Measurements from ENCODE around the gene IGF2. TPM values are rescaled to one million over a fixed set of nuclear protein-coding genes. Genes with fewer than 3 reads are reported as not detected.

The IGF2 gene
- total RNA-seq, 1 experiment from 2014 or later = 14.5 TPM

GRCh38 chr11:2096919-2097301 is 42.3 kb downstream of the IGF2 start:
- no peak overlapping the region; the same call in 1 of the 2 replicates for H3K27ac ChIP-seq (ENCODE audit: low read length)
- POLR2A ChIA-PET = no interaction called here
- intact Hi-C loops (cut with micrococcal nuclease; ENCODE audit: unreplicated experiment) = no loop called here
- H3K9me3 ChIP-seq (ENCODE audit: control insufficient read depth, insufficient read depth, low read depth, low read length) = no peaks in the 10 kb centered on the region
- no peaks in the 10 kb centered on the region for H3K36me3 ChIP-seq (ENCODE audit: control insufficient read depth, insufficient read depth, low read length)
- H3K4me3 ChIP-seq (ENCODE audit: low read depth in 2 of 2, low read length in 2 of 2) = no peak overlapping the region
- no peak for ATAC-seq
- no TSS peak for BruUV-seq (replicated peaks)
- DNase-seq (ENCODE audit: low read depth, low spot score) = no peak
- no peak for TF ChIP-seq REST (IDR thresholded peaks at IDR 0.05; ENCODE audit: insufficient read depth in 1 of 2, low read depth in 2 of 2, low read length in 1 of 2)
- TF ChIP-seq, protein P1, sequence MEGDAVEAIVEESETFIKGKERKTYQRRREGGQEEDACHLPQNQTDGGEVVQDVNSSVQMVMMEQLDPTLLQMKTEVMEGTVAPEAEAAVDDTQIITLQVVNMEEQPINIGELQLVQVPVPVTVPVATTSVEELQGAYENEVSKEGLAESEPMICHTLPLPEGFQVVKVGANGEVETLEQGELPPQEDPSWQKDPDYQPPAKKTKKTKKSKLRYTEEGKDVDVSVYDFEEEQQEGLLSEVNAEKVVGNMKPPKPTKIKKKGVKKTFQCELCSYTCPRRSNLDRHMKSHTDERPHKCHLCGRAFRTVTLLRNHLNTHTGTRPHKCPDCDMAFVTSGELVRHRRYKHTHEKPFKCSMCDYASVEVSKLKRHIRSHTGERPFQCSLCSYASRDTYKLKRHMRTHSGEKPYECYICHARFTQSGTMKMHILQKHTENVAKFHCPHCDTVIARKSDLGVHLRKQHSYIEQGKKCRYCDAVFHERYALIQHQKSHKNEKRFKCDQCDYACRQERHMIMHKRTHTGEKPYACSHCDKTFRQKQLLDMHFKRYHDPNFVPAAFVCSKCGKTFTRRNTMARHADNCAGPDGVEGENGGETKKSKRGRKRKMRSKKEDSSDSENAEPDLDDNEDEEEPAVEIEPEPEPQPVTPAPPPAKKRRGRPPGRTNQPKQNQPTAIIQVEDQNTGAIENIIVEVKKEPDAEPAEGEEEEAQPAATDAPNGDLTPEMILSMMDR (IDR thresholded peaks at IDR 0.05) = no peak
- no peak for TF ChIP-seq SIN3A (IDR thresholded peaks at IDR 0.05; ENCODE audit: borderline replicate concordance, insufficient read depth, low read depth, low read length)
- no peak for TF ChIP-seq POLR2AphosphoS5 (IDR thresholded peaks at IDR 0.05; ENCODE audit: low read depth, low read length)
- no peak for TF ChIP-seq TCF7L2 (IDR thresholded peaks at IDR 0.05; ENCODE audit: low read depth, low read length)
- CTCF ChIA-PET = interaction anchor here (1.6 kb wide), 1 partner anchor 54 kb away, joined by 3 read pairs; no protein-coding TSS in a partner anchor
- H3K4me1 ChIP-seq (ENCODE audit: control insufficient read depth, insufficient read depth, low read length) = peaks cover 8% of the 10 kb centered on the region
- in situ Hi-C loops (cut with HindIII; ENCODE audit: low pct_unique_long_range_greater_than_20kb, low sequenced_read_pairs) = loop anchor here (10.0 kb wide), 1 partner anchor 48 kb away; no protein-coding TSS in a partner anchor
- H3K27me3 ChIP-seq (ENCODE audit: control insufficient read depth, insufficient read depth, low read length) = no peaks in the 10 kb centered on the region

DNA sequence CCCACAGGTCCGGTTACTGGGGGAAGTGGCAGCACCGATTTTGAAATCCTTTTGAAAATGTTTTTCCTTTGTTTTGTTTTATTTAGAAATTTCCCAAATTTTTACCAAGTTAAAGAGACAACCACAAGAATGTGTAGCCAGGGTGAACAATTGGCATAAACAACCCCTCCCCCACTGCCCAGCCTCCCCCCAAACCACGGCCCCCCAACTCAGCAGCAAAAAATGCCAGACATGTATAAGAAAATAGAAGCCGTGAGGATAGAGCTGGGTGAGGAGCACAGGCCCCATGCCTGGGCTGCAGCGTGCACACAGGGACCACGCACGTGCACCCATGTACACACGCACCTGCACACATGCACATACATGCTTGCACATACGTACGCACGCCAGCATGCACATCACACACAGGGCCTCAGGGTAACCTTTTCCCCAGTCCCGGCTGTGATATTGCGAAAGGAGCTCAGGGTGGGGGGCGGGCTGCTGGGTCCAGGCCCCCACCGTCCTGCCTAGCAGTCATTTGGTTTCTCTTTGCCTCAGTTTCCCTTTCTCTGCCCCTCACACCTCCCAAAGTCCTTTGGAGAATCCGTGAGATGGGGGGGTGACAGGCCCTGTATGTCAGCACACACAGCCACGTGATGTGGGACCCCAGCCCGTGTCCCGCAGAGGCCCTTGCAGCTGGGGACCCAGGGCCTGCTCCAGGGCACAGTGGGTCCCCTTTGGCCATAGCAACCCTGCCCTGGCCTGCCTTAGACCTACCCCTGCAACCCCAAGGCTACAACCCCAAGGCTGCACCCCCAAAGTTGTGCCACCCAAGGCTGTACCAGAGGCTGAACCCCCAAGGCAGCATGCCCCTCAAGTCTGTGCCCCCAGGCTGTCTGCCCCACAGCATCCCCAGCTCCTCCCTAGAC is 42.9 kb downstream of the IGF2 start:
- ChIA-PET CTCF (interaction anchor here (0.6 to 1.6 kb wide), 2 partner anchors 10 to 55 kb away, joined by 3 to 9 read pairs; no protein-coding TSS in a partner anchor), POLR2A (no interaction called here)
- Histone ChIP-seq H3K27me3 (ENCODE audit: control insufficient read depth, insufficient read depth, low read length) (no peaks in the 10 kb centered on the region), H3K4me1 (ENCODE audit: control insufficient read depth, insufficient read depth, low read length) (peaks cover 8% of the 10 kb centered on the region), H3K4me3 (ENCODE audit: low read depth in 2 of 2, low read length in 2 of 2) (no peak overlapping the region), H3K36me3 (ENCODE audit: control insufficient read depth, insufficient read depth, low read length) (no peaks in the 10 kb centered on the region), H3K27ac (ENCODE audit: low read length) (no peak overlapping the region), H3K9me3 (ENCODE audit: control insufficient read depth, insufficient read depth, low read depth, low read length) (no peaks in the 10 kb centered on the region)
- ATAC-seq = no peak
- intact Hi-C loops (cut with micrococcal nuclease; ENCODE audit: unreplicated experiment) = no loop called here
- in situ Hi-C loops (cut with HindIII; ENCODE audit: low pct_unique_long_range_greater_than_20kb, low sequenced_read_pairs) = loop anchor here (10.0 kb wide), 1 partner anchor 49 kb away; no protein-coding TSS in a partner anchor
- TF ChIP-seq TCF7L2 (IDR thresholded peaks at IDR 0.05; ENCODE audit: low read depth, low read length) (no peak), POLR2AphosphoS5 (IDR thresholded peaks at IDR 0.05; ENCODE audit: low read depth, low read length) (no peak), SIN3A (IDR thresholded peaks at IDR 0.05; ENCODE audit: borderline replicate concordance, insufficient read depth, low read depth, low read length) (no peak), REST (IDR thresholded peaks at IDR 0.05; ENCODE audit: insufficient read depth in 1 of 2, low read depth in 2 of 2, low read length in 1 of 2) (no peak)
- TF ChIP-seq, protein P1 (IDR thresholded peaks at IDR 0.05) = no peak
- DNase-seq (ENCODE audit: low read depth, low spot score) = no peak
- BruUV-seq (replicated peaks) = no TSS peak

Data from Panc1 (cell line).